ENCODE results near the gene S100A12. TPM values are rescaled to one million over a fixed set of nuclear protein-coding genes. Genes with fewer than 3 reads are reported as not detected.
A peak's percentile ranks its signal among the peaks of the same experiment; 100 is the strongest.

Gene S100A12
- total RNA-seq, 2 experiments from 2014 or later, result 4.0 to 5.5 TPM

DNA sequence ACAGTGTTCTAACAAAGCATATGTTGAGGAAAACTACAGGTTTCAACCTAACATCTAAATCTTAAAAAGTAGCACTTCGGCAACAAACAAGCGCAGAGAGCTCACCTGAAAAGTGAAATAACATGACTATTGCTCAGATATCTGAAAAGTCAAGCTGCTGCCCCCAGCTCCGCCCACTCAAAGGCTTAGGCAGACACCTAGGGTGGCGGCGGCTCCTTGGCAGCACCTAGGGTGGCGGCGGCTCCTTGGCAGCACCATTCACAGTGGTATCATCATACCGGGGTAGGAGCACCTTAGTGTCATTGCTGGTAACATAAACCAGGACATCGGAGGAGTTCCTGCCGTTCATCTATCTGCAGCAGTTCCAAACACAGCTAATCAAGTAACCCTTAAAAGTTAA, 4.2 kb upstream of the S100A12 start:
- ChIA-PET POLR2A (no interaction called here), CTCF (no interaction called here)
- intact Hi-C loops (cut with DNase I, micrococcal nuclease), result no loop called here
- Histone ChIP-seq H3K9me3 (ENCODE audit: control insufficient read depth in 1 of 2, insufficient read depth in 1 of 2, low read length in 2 of 2) (peaks cover 0 to 10% of the 10 kb centered on the region in 2 experiments), H3K36me3 (ENCODE audit: insufficient read depth, low read length) (no peaks in the 10 kb centered on the region), H3K4me3 (ENCODE audit: low read length) (no peak overlapping the region), H3K27ac (ENCODE audit: low read depth in 1 of 2, low read length in 2 of 2) (no peak overlapping the region), H3K4me1 (ENCODE audit: insufficient read depth, low read length) (no peaks in the 10 kb centered on the region), H3K27me3 (ENCODE audit: control insufficient read depth in 1 of 2, insufficient read depth in 2 of 2, low read length in 2 of 2) (peaks cover 6 to 12% of the 10 kb centered on the region in 2 experiments)
- Mint-ChIP-seq H3K4me3 (no peak overlapping the region), H3K4me1 (ENCODE audit: low read depth) (no peaks in the 10 kb centered on the region), H3K9me3 (peaks cover 2% of the 10 kb centered on the region), H3K36me3 (ENCODE audit: low read depth) (no peaks in the 10 kb centered on the region), H3K27me3 (peaks cover 43% of the 10 kb centered on the region), H3K27ac (no peak overlapping the region)
- TF ChIP-seq, protein P1, sequence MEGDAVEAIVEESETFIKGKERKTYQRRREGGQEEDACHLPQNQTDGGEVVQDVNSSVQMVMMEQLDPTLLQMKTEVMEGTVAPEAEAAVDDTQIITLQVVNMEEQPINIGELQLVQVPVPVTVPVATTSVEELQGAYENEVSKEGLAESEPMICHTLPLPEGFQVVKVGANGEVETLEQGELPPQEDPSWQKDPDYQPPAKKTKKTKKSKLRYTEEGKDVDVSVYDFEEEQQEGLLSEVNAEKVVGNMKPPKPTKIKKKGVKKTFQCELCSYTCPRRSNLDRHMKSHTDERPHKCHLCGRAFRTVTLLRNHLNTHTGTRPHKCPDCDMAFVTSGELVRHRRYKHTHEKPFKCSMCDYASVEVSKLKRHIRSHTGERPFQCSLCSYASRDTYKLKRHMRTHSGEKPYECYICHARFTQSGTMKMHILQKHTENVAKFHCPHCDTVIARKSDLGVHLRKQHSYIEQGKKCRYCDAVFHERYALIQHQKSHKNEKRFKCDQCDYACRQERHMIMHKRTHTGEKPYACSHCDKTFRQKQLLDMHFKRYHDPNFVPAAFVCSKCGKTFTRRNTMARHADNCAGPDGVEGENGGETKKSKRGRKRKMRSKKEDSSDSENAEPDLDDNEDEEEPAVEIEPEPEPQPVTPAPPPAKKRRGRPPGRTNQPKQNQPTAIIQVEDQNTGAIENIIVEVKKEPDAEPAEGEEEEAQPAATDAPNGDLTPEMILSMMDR (IDR thresholded peaks at IDR 0.05), result no peak
- no peak for DNase-seq
- no peak for ATAC-seq (ENCODE audit: poor library complexity)

DNA sequence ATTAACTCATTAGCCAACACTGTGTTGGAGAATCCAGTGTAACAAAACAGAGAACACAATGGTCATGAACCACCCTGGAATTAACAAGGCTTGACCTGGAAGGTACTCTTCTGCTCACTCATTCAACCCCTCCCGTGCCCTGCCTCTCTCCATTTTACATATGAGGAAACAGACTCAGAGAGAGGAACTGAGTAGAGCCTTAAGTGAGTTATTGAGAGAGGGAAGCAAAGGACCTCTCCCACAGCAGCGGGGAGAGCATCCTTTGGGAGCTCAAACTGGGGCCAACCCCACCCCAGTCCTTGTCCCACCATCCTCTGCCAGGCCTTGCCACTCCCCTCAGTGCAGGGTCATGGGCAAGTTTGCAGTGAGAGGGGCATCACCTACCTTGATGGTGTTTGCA, 1.4 kb downstream of the S100A12 start:
- H3K27ac ChIP-seq (ENCODE audit: low read depth in 1 of 2, low read length in 2 of 2), result no peak overlapping the region
- peaks cover 30% of the 10 kb centered on the region for H3K27me3 Mint-ChIP-seq
- no peaks in the 10 kb centered on the region for H3K9me3 ChIP-seq (ENCODE audit: control insufficient read depth in 1 of 2, insufficient read depth in 1 of 2, low read length in 2 of 2)
- H3K27me3 ChIP-seq (ENCODE audit: control insufficient read depth in 1 of 2, insufficient read depth in 2 of 2, low read length in 2 of 2), result peaks cover 0 to 14% of the 10 kb centered on the region in 2 experiments
- CTCF ChIA-PET, result no interaction called here
- no peaks in the 10 kb centered on the region for H3K4me1 ChIP-seq (ENCODE audit: insufficient read depth, low read length)
- intact Hi-C loops (cut with DNase I, micrococcal nuclease), result no loop called here
- no peak overlapping the region for H3K4me3 ChIP-seq (ENCODE audit: low read length)
- H3K4me1 Mint-ChIP-seq (ENCODE audit: low read depth), result no peaks in the 10 kb centered on the region
- H3K4me3 Mint-ChIP-seq, result no peak overlapping the region
- POLR2A ChIA-PET, result no interaction called here
- ATAC-seq (ENCODE audit: poor library complexity) (no peak), DNase-seq (peak in 1 of 14 experiments; percentile 11)
- TF ChIP-seq, protein P1 (IDR thresholded peaks at IDR 0.05), result no peak
- H3K27ac Mint-ChIP-seq, result no peak overlapping the region
- H3K36me3 ChIP-seq (ENCODE audit: insufficient read depth, low read length), result no peaks in the 10 kb centered on the region
- H3K36me3 Mint-ChIP-seq (ENCODE audit: low read depth), result no peaks in the 10 kb centered on the region
- H3K9me3 Mint-ChIP-seq, result no peaks in the 10 kb centered on the region

DNA sequence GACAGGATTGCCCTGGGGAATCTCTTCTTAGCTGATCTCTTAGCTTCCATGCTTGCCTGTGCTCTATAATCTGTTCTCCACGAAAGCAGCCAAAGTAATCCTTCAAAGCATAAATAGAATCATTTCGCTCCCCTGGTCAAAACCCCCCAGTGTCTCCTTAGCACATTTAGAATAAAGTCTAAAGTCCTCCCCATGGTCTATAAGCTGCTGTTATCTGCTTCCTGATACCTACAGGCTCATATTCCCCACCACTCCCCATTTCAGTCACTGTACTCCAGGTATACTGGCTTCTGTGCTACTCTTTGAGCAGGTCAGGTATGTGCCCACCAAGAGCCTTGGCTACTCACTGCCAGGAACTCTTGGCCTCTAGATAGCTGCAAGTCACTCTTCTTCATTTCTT, 2.9 kb downstream of the S100A12 start:
- POLR2A ChIA-PET, result no interaction called here
- CTCF ChIA-PET, result no interaction called here
- Mint-ChIP-seq H3K27ac (no peak overlapping the region), H3K4me1 (ENCODE audit: low read depth) (no peaks in the 10 kb centered on the region), H3K9me3 (no peaks in the 10 kb centered on the region), H3K27me3 (peaks cover 18% of the 10 kb centered on the region), H3K36me3 (ENCODE audit: low read depth) (no peaks in the 10 kb centered on the region), H3K4me3 (no peak overlapping the region)
- ATAC-seq (ENCODE audit: poor library complexity) (no peak), DNase-seq (no peak)
- TF ChIP-seq, protein P1 (IDR thresholded peaks at IDR 0.05), result no peak
- no peaks in the 10 kb centered on the region for H3K9me3 ChIP-seq (ENCODE audit: control insufficient read depth in 1 of 2, insufficient read depth in 1 of 2, low read length in 2 of 2)
- H3K27me3 ChIP-seq (ENCODE audit: control insufficient read depth in 1 of 2, insufficient read depth in 2 of 2, low read length in 2 of 2), result peaks cover 0 to 9% of the 10 kb centered on the region in 2 experiments
- H3K4me3 ChIP-seq (ENCODE audit: low read length), result no peak overlapping the region
- intact Hi-C loops (cut with DNase I, micrococcal nuclease), result no loop called here
- H3K36me3 ChIP-seq (ENCODE audit: insufficient read depth, low read length), result no peaks in the 10 kb centered on the region
- H3K4me1 ChIP-seq (ENCODE audit: insufficient read depth, low read length), result no peaks in the 10 kb centered on the region
- no peak overlapping the region for H3K27ac ChIP-seq (ENCODE audit: low read depth in 1 of 2, low read length in 2 of 2)

All from CD4-positive, alpha-beta T cell (primary cell).